Heart left ventricle (tissue), 16 donors: ENCODE measurements around the gene BLVRB. TPM values are rescaled to one million over a fixed set of nuclear protein-coding genes. Genes with fewer than 3 reads are reported as not detected.

Source experiments
- ATAC-seq, 4 donors: fragments of 200-7000 bp; cut with Tn5 transposase; one replicate each; pipeline ENCODE4 v1.9.1; 2020 to 2022; ENCODE audit warnings: moderate library complexity in 4 of 4, mild to moderate bottlenecking in 3 of 4, moderate number of reproducible peaks in 1 of 4
- DNase-seq, 5 donors: peaks; one replicate each; pipeline ENCODE4 v3.0.0-alpha.2; 2020
- H3K27ac ChIP-seq, 12 donors: fragments of 200-600 bp; sonication (generic) in 4 of 12; one replicate each; pipeline versions ENCODE4 v1.5.0 to v1.8.0; 2016 to 2022; ENCODE audit warnings: mild to moderate bottlenecking in 2 of 12
- H3K27me3 ChIP-seq, 9 donors: fragments of 200-600 bp; sonication (generic) in 2 of 9; one replicate each; pipeline versions ENCODE4 v1.5.1 to v1.8.0; 2016 to 2022; ENCODE audit warnings: mild to moderate bottlenecking in 3 of 9
- H3K36me3 ChIP-seq, 9 donors: fragments of 200-600 bp; sonication (generic) in 2 of 9; one replicate each; pipeline versions ENCODE4 v1.5.0 to v1.8.0; 2018 to 2022; ENCODE audit warnings: mild to moderate bottlenecking in 2 of 9
- H3K4me1 ChIP-seq, 12 donors: fragments of 200-600 bp; sonication (generic) in 4 of 12; one replicate each; pipeline versions ENCODE4 v1.5.0 to v1.8.0; 2016 to 2022; ENCODE audit warnings: mild to moderate bottlenecking in 3 of 12
- H3K4me3 ChIP-seq, 12 donors: fragments of 200-600 bp; sonication (generic) in 4 of 12; one replicate each; pipeline versions ENCODE4 v1.5.0 to v1.8.0; 2017 to 2022; ENCODE audit warnings: mild to moderate bottlenecking in 9 of 12, moderate library complexity in 4 of 12
- H3K9me3 ChIP-seq, 12 donors: fragments of 200-600 bp; sonication (generic) in 4 of 12; one replicate each; pipeline versions ENCODE4 v1.5.0 to v1.8.0; 2016 to 2022; ENCODE audit warnings: mild to moderate bottlenecking in 1 of 12
- POLR2A ChIP-seq, 2 donors: fragments of 450-650 bp; IDR thresholded peaks; one replicate each; pipeline ENCODE4 v1.6.1; 2017; ENCODE audit warnings: antibody characterized with exemption in 2 of 2, mild to moderate bottlenecking in 2 of 2, moderate library complexity in 2 of 2
- WGBS, 4 donors: extraction: QIAGEN DNeasy Blood & Tissue Kit in 2 of 4; methylation state at CpG; one replicate each; pipeline versions ENCODE4 v1.1.5 to v1.1.7; 2013 to 2018; 5-methylcytosine and 5-hydroxymethylcytosine counted together
- intact Hi-C, 10 donors: fragments of 100-400 bp; cut with DNase I; formaldehyde crosslinking; loops; one replicate each; pipeline versions ENCODE4 v1.11.1 to v1.14.2; 2022
- polyA plus RNA-seq, 2 donors: library from polyadenylated mRNA; stranded (reverse); fragments of 200-250 nt; gene quantifications; one replicate each; pipeline ENCODE4 v1.2.3, GENCODE V29; 2013
- total RNA-seq, 9 donors: library from RNA; depleted of rRNA in 2 of 9; stranded (reverse); fragments of >200 nt in 2 of 9; fragmentation: NEBNext Ultra II Directional in 3 of 9; extraction: Animal tissue kit (Norgen Biotek cat#: 25700) in 3 of 9; gene quantifications; one replicate each; pipeline versions ENCODE4 v1.1.0 to v1.2.4, GENCODE V29; 2016 to 2023
- TF ChIP-seq, protein P1 (sequence below), 12 donors: fragments of 200-600 bp; sonication (generic) in 4 of 12; IDR thresholded peaks; one replicate each; pipeline versions ENCODE4 v1.5.0 to v1.8.0; 2018 to 2022; ENCODE audit warnings: antibody characterized with exemption in 12 of 12, mild to moderate bottlenecking in 5 of 12
- donor health status: ischemic (EF 13 %, LVEDD 7.1; RV severe dilation, severe dysfunction).
- donor health status: healthy with polysubstance abuse.
- donor health status: DM: no; HTN: yes; CAD: no.
- donor health status: DM: no; HTN: no; CAD: no.
- donor health status: ischemic (EF 25% LVEDD 6.9; RV normal size, moderate dysfunction).
- donor health status: ischemic (EF 25% LVEDD 5.7; RV mildly dilated, moderate dysfunction).
- donor health status: healthy.
- donor health status: DM: yes; HTN: yes; CAD: no.
- donor health status: ischemic (EF 35%, LVEDD 5.7; RV mildly dilated, moderate dysfunction).
- donor health status: nonischemic (EF 11% LVEDD 7.7; RV severe dilation, severe dysfunction).
- donor health status: DM: yes; HTN: yes; CAD: no.
- donor health status: PGD.
- donor health status: ischemic (EF 29% LVEDD 5.4; RV normal size, mild dysfunction).
- donor health status: nonischemic (EF 23%, LVEDD 6.1; RV moderate dilation, normal function).

Gene BLVRB
- total and polyA plus RNA-seq, 11 donors: 76.3 to 330 (median 111) TPM

DNA sequence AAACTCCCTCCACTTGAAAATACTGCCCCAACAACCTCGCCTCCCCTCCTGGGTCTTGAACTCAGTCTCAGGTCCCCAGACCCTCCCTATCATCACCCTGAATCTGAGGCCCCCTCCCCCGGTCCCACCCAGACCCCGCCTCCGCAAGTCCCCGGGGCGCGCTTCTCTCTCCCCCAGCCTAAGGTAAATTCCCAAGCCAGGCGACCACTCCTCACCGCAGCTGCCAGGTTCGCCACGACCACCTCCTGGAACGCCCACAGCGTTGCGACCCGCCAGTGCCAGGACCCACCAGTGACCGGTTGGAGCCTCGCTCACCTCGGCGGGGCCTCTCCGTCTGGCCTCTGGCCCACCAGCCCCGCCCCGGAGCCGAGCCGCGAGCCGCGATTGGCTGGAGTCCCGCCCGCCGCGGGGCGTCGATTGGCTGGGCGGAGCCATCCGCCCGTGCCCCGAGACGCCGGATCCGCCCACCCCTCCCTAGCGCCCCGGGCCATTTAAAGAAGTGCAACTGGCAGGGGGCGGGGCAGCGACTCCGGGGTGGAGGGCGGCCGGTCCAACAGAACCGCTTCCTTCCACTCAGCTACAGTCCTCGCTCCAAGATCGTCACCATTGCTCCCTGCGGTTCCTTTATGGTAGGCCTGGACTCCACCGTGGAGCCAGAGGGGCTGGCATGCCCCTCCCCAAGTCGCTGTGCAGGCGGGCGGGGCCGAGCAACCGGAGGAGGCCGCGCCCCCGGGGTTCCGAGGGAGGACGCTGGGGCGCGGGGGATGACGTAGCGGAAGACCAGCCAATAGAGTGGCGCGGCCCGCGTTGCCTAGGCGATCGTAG, 21.3 kb downstream of the BLVRB start, which contains the start of gene SERTAD3:
TSS of gene SERTAD3 (minus strand) at position 336 of the 825 bp plus-strand sequence. CDS start 2,255 bp downstream, outside the sequence.
- H3K4me3 ChIP-seq: peak within 1 kb of the TSS; percentile 62 to 99 (median 90)
- no peaks in the 10 kb centered on the region for H3K27me3 ChIP-seq
- intact Hi-C loops: loop anchor here in 7 of 10 donors (1.0 to 5.0 kb wide), 8 partner anchors 10 to 97 kb away; partner anchors contain the start of genes SERTAD1 (in 3 of the 7), BLVRB (in 2 of the 7), C19orf47 (in 1 of the 7) and PLD3 (in 1 of the 7)
- H3K27ac ChIP-seq: peak within 1 kb of the TSS; percentile 89 to 100 (median 98)
- WGBS, 4 donors: 0 to 1% (median 0%) methylated on average over 53 to 72 of the region's 72 CpGs
- TF ChIP-seq, protein P1, sequence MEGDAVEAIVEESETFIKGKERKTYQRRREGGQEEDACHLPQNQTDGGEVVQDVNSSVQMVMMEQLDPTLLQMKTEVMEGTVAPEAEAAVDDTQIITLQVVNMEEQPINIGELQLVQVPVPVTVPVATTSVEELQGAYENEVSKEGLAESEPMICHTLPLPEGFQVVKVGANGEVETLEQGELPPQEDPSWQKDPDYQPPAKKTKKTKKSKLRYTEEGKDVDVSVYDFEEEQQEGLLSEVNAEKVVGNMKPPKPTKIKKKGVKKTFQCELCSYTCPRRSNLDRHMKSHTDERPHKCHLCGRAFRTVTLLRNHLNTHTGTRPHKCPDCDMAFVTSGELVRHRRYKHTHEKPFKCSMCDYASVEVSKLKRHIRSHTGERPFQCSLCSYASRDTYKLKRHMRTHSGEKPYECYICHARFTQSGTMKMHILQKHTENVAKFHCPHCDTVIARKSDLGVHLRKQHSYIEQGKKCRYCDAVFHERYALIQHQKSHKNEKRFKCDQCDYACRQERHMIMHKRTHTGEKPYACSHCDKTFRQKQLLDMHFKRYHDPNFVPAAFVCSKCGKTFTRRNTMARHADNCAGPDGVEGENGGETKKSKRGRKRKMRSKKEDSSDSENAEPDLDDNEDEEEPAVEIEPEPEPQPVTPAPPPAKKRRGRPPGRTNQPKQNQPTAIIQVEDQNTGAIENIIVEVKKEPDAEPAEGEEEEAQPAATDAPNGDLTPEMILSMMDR (IDR thresholded peaks at IDR 0.05): peak in 1 of 12 donors; percentile 14
- TF ChIP-seq POLR2A (IDR thresholded peaks at IDR 0.05): peak; percentile 89 to 95
- ATAC-seq (peak; percentile 68 to 86 (median 84)), DNase-seq (peak; percentile 97 to 99 (median 98))
- H3K9me3 ChIP-seq: no peaks in the 10 kb centered on the region
- H3K4me1 ChIP-seq: peaks cover 5 to 31% (median 23%) of the 10 kb centered on the region in 12 donors
- H3K36me3 ChIP-seq: peaks cover 0 to 51% (median 41%) of the 10 kb centered on the region in 9 donors

DNA sequence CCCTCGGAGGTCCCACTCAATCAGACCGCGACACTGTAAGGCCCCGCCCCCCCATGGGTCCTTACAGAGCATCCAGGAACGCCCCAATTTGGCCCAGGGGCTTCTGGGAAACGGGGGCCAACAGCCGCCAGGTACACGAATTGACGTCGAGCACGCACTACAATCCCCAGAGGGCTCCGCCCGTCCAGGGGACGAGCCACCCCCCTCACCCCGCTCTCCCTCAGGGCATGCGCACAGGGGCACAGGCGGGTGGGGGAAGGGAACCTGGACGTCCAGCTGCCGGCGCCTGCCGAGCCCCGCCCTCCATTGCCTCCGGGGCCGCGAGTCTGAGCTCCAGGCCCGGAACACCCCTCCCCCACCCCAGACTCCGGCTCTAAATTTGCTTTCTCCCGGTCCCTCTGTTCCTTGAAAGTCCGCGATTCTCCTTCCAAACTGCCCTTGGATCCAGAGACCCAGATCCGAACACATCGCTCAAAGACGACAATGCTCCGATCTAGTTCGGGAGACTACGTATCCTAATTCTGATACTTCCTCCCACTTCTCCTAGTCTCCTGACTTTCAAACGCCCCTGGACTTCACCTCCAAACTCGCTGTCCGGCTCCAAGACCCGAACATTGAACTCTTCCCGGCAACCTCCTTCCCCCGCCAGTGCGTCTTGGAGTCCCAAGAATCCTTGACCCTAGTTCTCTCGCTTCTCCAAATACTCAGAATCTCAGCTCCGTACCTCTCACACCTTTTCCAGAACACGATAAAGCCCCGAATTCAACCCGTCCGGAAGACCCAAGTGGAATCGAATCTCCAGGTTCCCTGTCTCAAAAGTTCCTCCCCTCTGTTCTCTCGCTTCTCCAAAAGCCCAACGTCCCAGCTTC, 22.2 kb downstream of the BLVRB start:
- ATAC-seq: peak; percentile 88 to 93 (median 92)
- DNase-seq: peak; percentile 99 to 100 (median 100)
- Histone ChIP-seq H3K27me3 (no peaks in the 10 kb centered on the region), H3K4me1 (peaks cover 5 to 31% (median 23%) of the 10 kb centered on the region in 12 donors), H3K9me3 (no peaks in the 10 kb centered on the region), H3K36me3 (peaks cover 0 to 43% (median 33%) of the 10 kb centered on the region in 9 donors), H3K27ac (peak overlapping the region; percentile 89 to 100 (median 98)), H3K4me3 (peak overlapping the region; percentile 62 to 99 (median 90))
- 0% methylated on average over 30 to 52 of the region's 52 CpGs for WGBS, 4 donors
- TF ChIP-seq, protein P1 (IDR thresholded peaks at IDR 0.05): no peak
- peak in 1 of 2 donors; percentile 74 for TF ChIP-seq POLR2A (IDR thresholded peaks at IDR 0.05)
- intact Hi-C loops: loop anchor here in 6 of 10 donors (1.0 to 5.0 kb wide), 7 partner anchors 9 to 96 kb away; partner anchors contain the start of genes SERTAD1 (in 2 of the 6), C19orf47 (in 1 of the 6) and PLD3 (in 1 of the 6)

DNA sequence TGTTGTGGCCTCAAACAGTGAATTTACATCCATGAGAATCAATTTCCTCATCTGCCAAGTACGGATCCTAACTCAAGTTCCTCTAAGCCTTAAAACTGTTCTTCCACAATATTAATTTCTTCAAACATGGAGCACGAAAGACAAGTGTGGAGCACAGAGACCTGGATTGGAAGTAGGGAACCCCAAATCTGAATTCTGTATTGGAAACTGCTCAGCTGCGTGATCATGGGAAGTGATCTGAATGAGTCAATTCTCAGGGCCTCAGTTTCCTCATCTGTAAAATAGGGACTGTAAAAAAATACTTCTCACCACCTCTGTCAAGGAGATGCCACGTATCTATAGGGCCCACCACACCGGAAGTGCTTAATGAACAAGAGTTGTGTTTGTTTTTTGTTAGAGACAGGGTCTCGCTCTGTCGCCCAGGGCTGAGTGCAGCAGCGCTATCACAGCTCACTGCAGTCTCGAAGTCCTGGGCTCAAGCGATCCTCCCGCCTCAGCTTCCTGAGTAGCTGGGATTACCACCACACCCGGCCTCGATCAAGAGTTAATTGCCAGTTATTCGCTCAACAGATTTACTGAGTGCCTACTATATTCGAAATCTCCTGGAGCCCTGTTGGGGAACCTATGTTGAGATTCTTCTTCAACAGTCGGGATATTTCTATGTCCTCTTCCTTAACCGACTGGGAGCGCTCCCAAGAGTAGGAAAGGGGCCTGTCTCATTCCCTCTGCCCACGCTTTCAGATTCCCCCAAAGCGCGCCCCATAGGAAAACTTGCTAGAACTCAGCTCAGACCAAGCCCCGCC, 23.0 kb downstream of the BLVRB start:
- no peaks in the 10 kb centered on the region for H3K27me3 ChIP-seq
- WGBS, 4 donors: 20 to 25% (median 21%) methylated on average over 20 to 22 of the region's 22 CpGs
- peak overlapping the region; percentile 13 to 99 (median 90) for H3K4me3 ChIP-seq
- no peak for DNase-seq
- H3K27ac ChIP-seq: peak overlapping the region; percentile 1 to 100 (median 98)
- H3K9me3 ChIP-seq: no peaks in the 10 kb centered on the region
- no peak for ATAC-seq
- H3K36me3 ChIP-seq: peaks cover 0 to 34% (median 25%) of the 10 kb centered on the region in 9 donors
- TF ChIP-seq, protein P1 (IDR thresholded peaks at IDR 0.05): no peak
- no peak for TF ChIP-seq POLR2A (IDR thresholded peaks at IDR 0.05)
- H3K4me1 ChIP-seq: peaks cover 5 to 31% (median 23%) of the 10 kb centered on the region in 12 donors
- intact Hi-C loops: loop anchor here in 6 of 10 donors (1.0 to 5.0 kb wide), 7 partner anchors 8 to 95 kb away; partner anchors contain the start of genes SERTAD1 (in 2 of the 6), C19orf47 (in 1 of the 6) and PLD3 (in 1 of the 6)
